BE2C (cell line): ENCODE results near the gene ESYT2. TPM values are rescaled to one million over a fixed set of nuclear protein-coding genes. Genes with fewer than 3 reads are reported as not detected.
"Not testable (repeated sequence)": the region's sequence is repeated elsewhere in the genome, so short reads cannot be mapped to it uniquely, and the experiment has no call there.

Experiments
- DNase-seq: peaks from one replicate; pipeline ENCODE4 v3.0.0-alpha.2; 2020
- H3K27me3 ChIP-seq: fragments of 250-450 bp; sonication (Bioruptor Pico); 2 replicates; pipeline ENCODE4 v1.5.1; 2020; ENCODE audit warnings: mild to moderate bottlenecking
- H3K36me3 ChIP-seq: fragments of 250-450 bp; sonication (Bioruptor Pico); 2 replicates; pipeline ENCODE4 v1.5.1; 2020; ENCODE audit warnings: mild to moderate bottlenecking
- H3K4me1 ChIP-seq: fragments of 250-450 bp; sonication (Bioruptor Pico); 2 replicates; pipeline ENCODE4 v1.5.1; 2020
- H3K4me3 ChIP-seq: 2 replicates; pipeline ENCODE4 v1.5.1; 2011; ENCODE audit warnings: low read depth, low read length
- H3K9me3 ChIP-seq: fragments of 250-450 bp; sonication (Bioruptor Pico); 2 replicates; pipeline ENCODE4 v1.5.1; 2020
- CTCF ChIP-seq: IDR thresholded peaks from 2 replicates; pipeline ENCODE4 v1.5.1; 2012; ENCODE audit warnings: mild to moderate bottlenecking, low read depth, low read length
- polyA plus RNA-seq: library from polyadenylated mRNA; unstranded; fragments of >200 nt; gene quantifications from one replicate; pipeline ENCODE4 v1.2.1, GENCODE V29; 2012; ENCODE audit warnings: low read depth, missing spikeins; ENCODE audit not compliant: insufficient read length, insufficient read depth

Gene ESYT2
- 21.7 TPM for polyA plus RNA-seq

- no peaks in the 10 kb centered on the region; the same call in 1 of the 2 replicates for H3K4me1 ChIP-seq
- H3K9me3 ChIP-seq: no peaks in the 10 kb centered on the region
- H3K4me3 ChIP-seq: peak within 1 kb of the TSS; percentile 76
- H3K27me3 ChIP-seq: no peaks in the 10 kb centered on the region
- H3K36me3 ChIP-seq: no peaks in the 10 kb centered on the region
- no peak for TF ChIP-seq CTCF
- DNase-seq: peak; percentile 99
These were observed at the start of gene ESYT2 for GRCh38 chr7:158829342-158830210. Gene ESYT2, minus strand, starts transcription at chr7:158829509. Its CDS starts 91 bp downstream, at chr7:158829418.

- H3K27me3 ChIP-seq, H3K4me1 ChIP-seq, H3K36me3 ChIP-seq, H3K9me3 ChIP-seq, H3K4me3 ChIP-seq, DNase-seq: not testable (repeated sequence)
These were observed 49.1 kb upstream of the ESYT2 start for GRCh38 chr7:158878151-158879079.

- no peak for TF ChIP-seq CTCF
- Histone ChIP-seq H3K27me3 (no peaks in the 10 kb centered on the region), H3K4me3 (no peak overlapping the region), H3K36me3 (peaks cover 8% of the 10 kb centered on the region), H3K4me1 (no peaks in the 10 kb centered on the region), H3K9me3 (no peaks in the 10 kb centered on the region)
- no peak for DNase-seq
These were observed 47.7 kb upstream of the ESYT2 start for GRCh38 chr7:158876984-158877383.

- no peak for TF ChIP-seq CTCF
- no peaks in the 10 kb centered on the region for H3K4me1 ChIP-seq
- no peak overlapping the region for H3K4me3 ChIP-seq
- H3K36me3 ChIP-seq: peaks cover 9% of the 10 kb centered on the region
- H3K9me3 ChIP-seq: no peaks in the 10 kb centered on the region
- no peaks in the 10 kb centered on the region for H3K27me3 ChIP-seq
- no peak for DNase-seq
These were observed 40.6 kb upstream of the ESYT2 start for GRCh38 chr7:158869876-158870275.

GRCh38 chr7:158868764-158869410 is 39.6 kb upstream of the ESYT2 start:
- Histone ChIP-seq H3K36me3 (peaks cover 3% of the 10 kb centered on the region), H3K9me3 (no peaks in the 10 kb centered on the region), H3K4me3 (no peak overlapping the region), H3K4me1 (no peaks in the 10 kb centered on the region), H3K27me3 (no peaks in the 10 kb centered on the region)
- DNase-seq: no peak
- no peak for TF ChIP-seq CTCF
